Mesenchymal stem cell (in vitro differentiated cells and primary cell): Measurements from ENCODE around the gene ZNF598.

Source experiments
- DNase-seq: peaks from one replicate; pipeline ENCODE4 v3.0.0-alpha.2; 2013
- H2AFZ ChIP-seq: one replicate; pipeline ENCODE4 v1.6.1; 2013; ENCODE audit warnings: low read depth, mild to moderate bottlenecking, control low read depth, inconsistent platforms, low read length, moderate library complexity
- H2AK5ac ChIP-seq: 2 replicates; pipeline ENCODE4 v1.6.1; 2013; ENCODE audit warnings: low read length, moderate library complexity, mild to moderate bottlenecking, inconsistent platforms; ENCODE audit not compliant: severe bottlenecking
- H2BK120ac ChIP-seq: one replicate; pipeline ENCODE4 v1.6.1; 2013; ENCODE audit warnings: low read depth, mild to moderate bottlenecking, inconsistent platforms, low read length, moderate library complexity
- H2BK12ac ChIP-seq, 2 experiments: one replicate each; pipeline ENCODE4 v1.6.1; 2013; ENCODE audit warnings: inconsistent platforms in 2 of 2, low read length in 2 of 2, mild to moderate bottlenecking in 2 of 2, moderate library complexity in 2 of 2, control low read depth in 1 of 2
- H2BK15ac ChIP-seq: one replicate; pipeline ENCODE4 v1.6.1; 2013; ENCODE audit warnings: mild to moderate bottlenecking, low read depth, inconsistent platforms; ENCODE audit not compliant: poor library complexity, severe bottlenecking
- H2BK5ac ChIP-seq: 2 replicates; pipeline ENCODE4 v1.6.1; 2013; ENCODE audit warnings: low read depth, mild to moderate bottlenecking, low read length, control low read depth, inconsistent platforms; ENCODE audit not compliant: poor library complexity, severe bottlenecking
- H3K14ac ChIP-seq, 2 experiments: one replicate each; pipeline ENCODE4 v1.6.1; 2013; ENCODE audit warnings: inconsistent platforms in 2 of 2, low read length in 2 of 2, control low read depth in 1 of 2, mild to moderate bottlenecking in 1 of 2, moderate library complexity in 1 of 2
- H3K18ac ChIP-seq, 2 experiments: one replicate each; pipeline ENCODE4 v1.6.1; 2013; ENCODE audit warnings: inconsistent platforms in 2 of 2, low read length in 2 of 2, control low read depth in 1 of 2, low read depth in 1 of 2, mild to moderate bottlenecking in 1 of 2
- H3K23ac ChIP-seq, 2 experiments: one replicate each; pipeline ENCODE4 v1.6.1; 2013; ENCODE audit warnings: inconsistent platforms in 2 of 2, low read length in 2 of 2, mild to moderate bottlenecking in 2 of 2, moderate library complexity in 2 of 2, control low read depth in 1 of 2
- H3K27ac ChIP-seq: 2 replicates; pipeline ENCODE4 v1.5.1; 2013; ENCODE audit warnings: mild to moderate bottlenecking, moderate library complexity, low read length, control low read depth, inconsistent platforms; ENCODE audit not compliant: poor library complexity, severe bottlenecking
- H3K27me3 ChIP-seq, 2 experiments: 2 replicates each; pipeline versions ENCODE4 v1.6.1 to v1.7.0; 2013; ENCODE audit warnings: low read length in 2 of 2, mild to moderate bottlenecking in 2 of 2, moderate library complexity in 2 of 2, control low read depth in 1 of 2, inconsistent platforms in 1 of 2; ENCODE audit not compliant: control insufficient read depth in 1 of 2, insufficient read depth in 1 of 2
- H3K36me3 ChIP-seq, 2 experiments: 2 replicates each; pipeline versions ENCODE4 v1.6.1 to v1.7.0; 2013; ENCODE audit warnings: low read length in 2 of 2, control low read depth in 1 of 2, inconsistent platforms in 1 of 2, low read depth in 1 of 2, mild to moderate bottlenecking in 1 of 2; ENCODE audit not compliant: insufficient read depth in 2 of 2, control insufficient read depth in 1 of 2
- H3K4ac ChIP-seq, 2 experiments: one replicate each; pipeline ENCODE4 v1.6.1; 2013; ENCODE audit warnings: inconsistent platforms in 2 of 2, low read length in 2 of 2, mild to moderate bottlenecking in 2 of 2, moderate library complexity in 2 of 2, control low read depth in 1 of 2, low read depth in 1 of 2
- H3K4me1 ChIP-seq: 2 replicates; pipeline ENCODE4 v1.6.1; 2013; ENCODE audit warnings: low read depth, low read length, control low read depth; ENCODE audit not compliant: control insufficient read depth, insufficient read depth
- H3K4me2 ChIP-seq: 2 replicates; pipeline ENCODE4 v1.6.1; 2013; ENCODE audit warnings: low read length, mild to moderate bottlenecking, inconsistent platforms; ENCODE audit not compliant: poor library complexity, severe bottlenecking
- H3K4me3 ChIP-seq, 2 experiments: 2 replicates each; pipeline versions ENCODE4 v1.5.1 to v1.7.0; 2013; ENCODE audit warnings: low read length in 2 of 2, mild to moderate bottlenecking in 2 of 2, control low read depth in 1 of 2, low read depth in 1 of 2; ENCODE audit not compliant: insufficient read depth in 1 of 2
- H3K79me1 ChIP-seq: replicated peaks from 2 replicates; pipeline ENCODE4 v1.6.1; 2013; ENCODE audit warnings: mild to moderate bottlenecking, control low read depth, low read length, inconsistent platforms; ENCODE audit not compliant: poor library complexity, severe bottlenecking
- H3K9ac ChIP-seq: 2 replicates; pipeline ENCODE4 v1.7.0; 2013; ENCODE audit warnings: mild to moderate bottlenecking, low read length, moderate library complexity
- H3K9me3 ChIP-seq: 2 replicates; pipeline ENCODE4 v1.7.0; 2013; ENCODE audit warnings: mild to moderate bottlenecking, low read length; ENCODE audit not compliant: control insufficient read depth
- H4K8ac ChIP-seq: one replicate; pipeline ENCODE4 v1.6.1; 2013; ENCODE audit warnings: inconsistent platforms, mild to moderate bottlenecking, low read length, moderate library complexity
- H4K91ac ChIP-seq: one replicate; pipeline ENCODE4 v1.6.1; 2013; ENCODE audit warnings: mild to moderate bottlenecking, low read length, inconsistent platforms
- WGBS: methylation state at CpG from one replicate; pipeline ENCODE4 v1.1.7; 2013; ENCODE audit warnings: mixed read lengths; 5-methylcytosine and 5-hydroxymethylcytosine counted together

The ZNF598 gene

GRCh38 chr16:2053211-2053610 is 43.6 kb upstream of the ZNF598 start:
- Histone ChIP-seq H3K4me1 (peaks cover 46% of the 10 kb centered on the region), H3K23ac (no peak overlapping the region), H3K79me1 (peaks cover 24% of the 10 kb centered on the region), H3K9me3 (no peaks in the 10 kb centered on the region), H3K4me3 (no peak overlapping the region), H3K27ac (peak overlapping the region; percentile 52), H3K9ac (no peak overlapping the region), H2BK15ac (no peak overlapping the region), H3K4ac (no peak overlapping the region), H4K8ac (no peak overlapping the region), H3K4me2 (no peak overlapping the region), H4K91ac (no peak overlapping the region), H3K14ac (no peak overlapping the region), H2BK12ac (no peak overlapping the region), H2AFZ (no peak overlapping the region), H2BK5ac (no peak overlapping the region), H2BK120ac (no peak overlapping the region), H3K36me3 (peaks cover 59 to 74% of the 10 kb centered on the region in 2 experiments), H2AK5ac (peak overlapping the region; percentile 51), H3K27me3 (no peaks in the 10 kb centered on the region), H3K18ac (no peak overlapping the region)
- no peak for DNase-seq
- 99% methylated on average over 21 of the region's 21 CpGs for WGBS

GRCh38 chr16:2048116-2048543 is 38.5 kb upstream of the ZNF598 start:
- H3K18ac ChIP-seq: peak overlapping the region in 1 of 2 experiments; percentile 77
- no peak overlapping the region for H2BK120ac ChIP-seq
- no peaks in the 10 kb centered on the region for H3K9me3 ChIP-seq
- H2BK15ac ChIP-seq: no peak overlapping the region
- H3K9ac ChIP-seq: peak overlapping the region; percentile 89
- H3K23ac ChIP-seq: no peak overlapping the region
- no peaks in the 10 kb centered on the region for H3K27me3 ChIP-seq
- peaks cover 35% of the 10 kb centered on the region for H3K4me1 ChIP-seq
- H3K36me3 ChIP-seq: peaks cover 23 to 55% of the 10 kb centered on the region in 2 experiments
- peak overlapping the region in 1 of 2 experiments; percentile 64 for H3K4ac ChIP-seq
- peak overlapping the region; percentile 95 for H3K4me2 ChIP-seq
- H2BK5ac ChIP-seq: peak overlapping the region; percentile 63
- H3K4me3 ChIP-seq: peak overlapping the region; percentile 90 to 95
- DNase-seq: no peak
- H3K27ac ChIP-seq: no peak overlapping the region
- H4K91ac ChIP-seq: no peak overlapping the region
- 4% methylated on average over 30 of the region's 30 CpGs for WGBS
- peak overlapping the region; percentile 92 for H2AFZ ChIP-seq
- H3K79me1 ChIP-seq: peaks cover 28% of the 10 kb centered on the region
- peak overlapping the region in 1 of 2 experiments; percentile 43 for H2BK12ac ChIP-seq
- H2AK5ac ChIP-seq: peak overlapping the region; percentile 49
- H4K8ac ChIP-seq: peak overlapping the region; percentile 45
- peak overlapping the region in 1 of 2 experiments; percentile 11 for H3K14ac ChIP-seq

GRCh38 chr16:2047330-2048115 is 37.9 kb upstream of the ZNF598 start, which contains the start of the genes NTHL1 and TSC2:
Gene NTHL1, minus strand, starts transcription at chr16:2047834. Its CDS starts 11 bp downstream, at chr16:2047823.
Gene TSC2, plus strand, starts transcription at chr16:2047985. Its CDS starts 631 bp downstream, at chr16:2048616.
- Histone ChIP-seq H3K27me3 (no peaks in the 10 kb centered on the region), H3K79me1 (peaks cover 26% of the 10 kb centered on the region), H3K4ac (peak within 1 kb of the TSS in 1 of 2 experiments; percentile 64), H2AFZ (peak within 1 kb of the TSS; percentile 92), H3K36me3 (peaks cover 17 to 52% of the 10 kb centered on the region in 2 experiments), H2BK120ac (no peak within 1 kb of the TSS), H2BK15ac (no peak within 1 kb of the TSS), H3K4me3 (peak within 1 kb of the TSS; percentile 90 to 95), H2BK12ac (peak within 1 kb of the TSS in 1 of 2 experiments; percentile 65), H3K27ac (peak within 1 kb of the TSS; percentile 55), H3K9me3 (no peaks in the 10 kb centered on the region), H3K23ac (peak within 1 kb of the TSS in 1 of 2 experiments; percentile 95), H3K14ac (peak within 1 kb of the TSS in 1 of 2 experiments; percentile 49), H3K18ac (peak within 1 kb of the TSS in 1 of 2 experiments; percentile 78), H4K91ac (no peak within 1 kb of the TSS), H3K4me1 (peaks cover 32% of the 10 kb centered on the region), H2BK5ac (peak within 1 kb of the TSS; percentile 63), H3K9ac (peak within 1 kb of the TSS; percentile 89), H4K8ac (peak within 1 kb of the TSS; percentile 75), H3K4me2 (peak within 1 kb of the TSS; percentile 95), H2AK5ac (peak within 1 kb of the TSS; percentile 49)
- 1% methylated on average over 79 of the region's 81 CpGs for WGBS
- peak; percentile 95 for DNase-seq

- H2BK15ac ChIP-seq: no peak overlapping the region
- no peak overlapping the region for H2BK120ac ChIP-seq
- H2BK12ac ChIP-seq: no peak overlapping the region
- H2BK5ac ChIP-seq: no peak overlapping the region
- H4K91ac ChIP-seq: no peak overlapping the region
- no peak overlapping the region for H2AK5ac ChIP-seq
- H3K18ac ChIP-seq: peak overlapping the region in 1 of 2 experiments; percentile 56
- H3K4me1 ChIP-seq: peaks cover 35% of the 10 kb centered on the region
- H3K9me3 ChIP-seq: no peaks in the 10 kb centered on the region
- H3K4ac ChIP-seq: no peak overlapping the region
- DNase-seq: no peak
- peak overlapping the region in 1 of 2 experiments; percentile 95 for H3K23ac ChIP-seq
- H3K4me2 ChIP-seq: peak overlapping the region; percentile 95
- peaks cover 20% of the 10 kb centered on the region for H3K79me1 ChIP-seq
- 37% methylated on average over 7 of the region's 8 CpGs for WGBS
- H4K8ac ChIP-seq: no peak overlapping the region
- H3K27me3 ChIP-seq: no peaks in the 10 kb centered on the region
- peak overlapping the region; percentile 55 for H3K27ac ChIP-seq
- peaks cover 11 to 49% of the 10 kb centered on the region in 2 experiments for H3K36me3 ChIP-seq
- H3K14ac ChIP-seq: peak overlapping the region in 1 of 2 experiments; percentile 49
- peak overlapping the region; percentile 75 for H2AFZ ChIP-seq
- H3K4me3 ChIP-seq: peak overlapping the region; percentile 69 to 95
- peak overlapping the region; percentile 68 for H3K9ac ChIP-seq
Measured at GRCh38 chr16:2046893-2047329, 37.3 kb upstream of the ZNF598 start.
